ENCODE data around the gene APBA3.

GRCh38 chr19:3710265-3710812, 51.2 kb downstream of the APBA3 start:
- TF ChIP-seq POU6F1 (CRISPR knock-in tag; IDR thresholded peaks at IDR 0.05; ENCODE audit: borderline replicate concordance, low read depth) (no peak), CSRNP3 (CRISPR knock-in tag; IDR thresholded peaks at IDR 0.05) (no peak), ZC3H10 (CRISPR knock-in tag; IDR thresholded peaks at IDR 0.05) (no peak), PATZ1 (CRISPR knock-in tag; IDR thresholded peaks at IDR 0.05; ENCODE audit: borderline replicate concordance) (no peak), CSDC2 (CRISPR knock-in tag; IDR thresholded peaks at IDR 0.05) (no peak), ZNF70 (CRISPR knock-in tag; IDR thresholded peaks at IDR 0.05) (no peak)

Data from SK-N-SH treated with all-trans-retinoic acid at 6 μM for 48 hours (cell line).